Measurements from ENCODE around the gene SLC2A10. TPM values are rescaled to one million over a fixed set of nuclear protein-coding genes. Genes with fewer than 3 reads are reported as not detected.
A peak's percentile ranks its signal among the peaks of the same experiment; 100 is the strongest.

Gene SLC2A10
- total RNA-seq, 1 donor from 2014 or later, result 5.4 TPM

- DNase-seq (ENCODE audit: low read depth in 2 of 2), result no peak
Measured at GRCh38 chr20:46725186-46726165, 16.0 kb downstream of the SLC2A10 start.

DNA sequence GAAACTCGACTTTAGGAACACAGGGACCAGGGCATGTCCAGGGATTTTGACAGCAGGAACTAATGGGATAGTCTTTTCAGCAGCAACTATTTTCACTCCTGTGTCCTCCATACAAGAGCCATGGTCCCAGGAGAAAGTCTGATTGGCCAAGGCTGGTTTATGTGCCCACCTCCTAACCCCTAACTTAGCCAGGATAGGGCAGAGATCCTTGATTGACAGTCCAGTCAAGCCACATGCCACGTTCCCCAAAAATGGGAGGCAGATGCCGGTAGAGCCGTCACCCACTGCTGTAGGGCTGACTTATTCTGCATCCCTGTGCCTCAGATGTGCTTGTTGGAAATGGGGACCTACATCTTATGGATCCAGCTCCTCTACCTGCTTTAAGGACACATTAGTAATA is 22.3 kb downstream of the SLC2A10 start:
- DNase-seq (ENCODE audit: low read depth in 2 of 2), result no peak

- no peak for DNase-seq (ENCODE audit: low read depth in 2 of 2)
Measured at GRCh38 chr20:46735436-46735835, 26.0 kb downstream of the SLC2A10 start.

- DNase-seq (ENCODE audit: low read depth in 2 of 2), result no peak
Measured at GRCh38 chr20:46739431-46740213, 30.2 kb downstream of the SLC2A10 start.

GRCh38 chr20:46740214-46740609 is 30.8 kb downstream of the SLC2A10 start:
- DNase-seq (ENCODE audit: low read depth in 2 of 2), result no peak

- no peak for DNase-seq (ENCODE audit: low read depth in 2 of 2)
Measured at GRCh38 chr20:46741924-46742668, 32.6 kb downstream of the SLC2A10 start.

DNA sequence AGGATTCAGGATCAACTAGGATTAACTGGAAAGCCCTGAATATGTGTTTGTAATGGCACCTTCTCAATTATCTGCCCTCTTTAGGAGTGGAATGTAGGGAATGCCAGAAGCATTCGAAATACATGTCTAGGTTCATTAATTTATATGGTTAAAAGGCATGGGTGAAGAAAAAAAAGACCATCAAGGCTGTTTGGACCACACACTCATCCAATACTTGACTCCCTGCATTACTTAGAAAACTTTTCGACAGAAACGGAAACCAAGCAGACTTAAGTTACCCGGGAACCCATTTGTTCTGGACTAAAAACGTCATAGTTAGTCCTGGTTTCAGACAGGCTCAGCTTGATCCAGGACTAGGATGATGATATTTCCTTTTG is 33.2 kb downstream of the SLC2A10 start:
- DNase-seq (ENCODE audit: low read depth in 2 of 2), result no peak

- no peak for DNase-seq (ENCODE audit: low read depth in 2 of 2)
Measured at GRCh38 chr20:46743088-46743487, 33.6 kb downstream of the SLC2A10 start.

DNA sequence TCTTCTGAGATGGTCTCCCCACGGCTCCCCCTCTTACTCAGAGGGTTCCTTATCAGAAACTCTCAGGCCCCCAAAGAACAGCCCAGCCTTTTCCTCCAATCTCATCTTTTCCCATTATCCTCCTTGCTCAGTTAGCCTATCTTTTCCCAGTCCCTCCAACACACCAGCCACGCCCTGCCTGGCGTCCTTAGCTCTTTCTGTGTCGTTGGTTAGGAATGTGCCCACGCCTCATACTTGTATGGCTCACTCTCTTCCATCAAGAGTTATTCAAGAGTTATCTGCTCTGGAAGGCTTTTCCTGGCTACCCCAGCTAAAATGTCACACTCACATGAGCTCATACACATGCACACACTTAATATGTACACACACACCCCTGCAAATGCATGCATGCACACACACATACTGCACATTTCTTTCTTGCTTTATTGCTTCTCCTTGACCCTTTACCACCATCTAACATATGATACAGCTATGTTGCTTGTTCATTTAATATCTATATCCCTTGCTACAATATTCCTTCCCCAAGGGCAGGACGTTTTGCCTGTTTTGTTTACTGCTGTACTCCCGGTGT is 37.6 kb downstream of the SLC2A10 start:
- DNase-seq (ENCODE audit: low read depth in 2 of 2), result no peak

GRCh38 chr20:46749147-46749546 is 39.7 kb downstream of the SLC2A10 start:
- DNase-seq (ENCODE audit: low read depth in 2 of 2), result no peak

DNA sequence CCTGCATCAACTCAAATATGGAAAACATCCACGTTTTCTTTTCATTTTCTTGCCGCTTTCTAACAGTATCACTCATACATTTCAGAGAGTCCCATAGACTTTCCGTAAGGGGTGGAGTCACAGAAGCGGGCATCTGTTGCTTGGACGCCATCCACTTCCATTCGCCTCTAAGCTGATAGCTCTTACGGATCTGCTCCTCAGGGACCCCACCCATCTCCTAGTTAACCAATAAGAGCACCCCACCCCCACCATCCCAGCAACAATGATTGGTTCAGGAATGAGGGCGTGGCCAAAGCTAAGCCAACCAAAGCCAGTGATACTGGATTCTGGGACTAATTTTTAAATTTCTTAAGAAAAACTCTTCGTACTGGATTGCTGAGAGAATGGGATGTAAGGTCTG is 42.4 kb downstream of the SLC2A10 start:
- DNase-seq (ENCODE audit: low read depth in 2 of 2), result no peak

DNA sequence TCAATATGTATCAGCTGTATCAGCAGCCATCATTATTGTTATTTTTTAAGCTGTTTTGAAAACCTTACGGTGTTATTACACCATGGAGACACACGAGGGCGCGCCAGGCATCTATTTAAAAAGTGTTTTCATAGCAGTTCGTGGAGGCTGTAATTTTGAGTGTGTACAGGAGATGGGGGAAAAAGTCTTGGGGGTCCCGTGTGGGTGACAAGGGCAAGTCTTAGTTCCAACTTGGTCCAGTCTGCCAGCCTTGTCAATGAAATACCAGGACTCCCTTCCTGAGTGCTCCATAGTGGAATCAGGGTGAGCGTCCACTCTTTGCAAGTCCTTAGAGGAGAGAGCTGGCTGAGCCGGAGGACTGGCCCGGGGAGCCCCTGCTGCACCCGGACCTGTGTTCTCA is 43.3 kb downstream of the SLC2A10 start:
- DNase-seq (ENCODE audit: low read depth in 2 of 2), result peak; percentile 18 to 52

GRCh38 chr20:46755483-46756413 is 46.3 kb downstream of the SLC2A10 start:
- DNase-seq (ENCODE audit: low read depth in 2 of 2), result no peak

GRCh38 chr20:46756419-46756818 is 47.0 kb downstream of the SLC2A10 start:
- DNase-seq (ENCODE audit: low read depth in 2 of 2), result no peak

DNA sequence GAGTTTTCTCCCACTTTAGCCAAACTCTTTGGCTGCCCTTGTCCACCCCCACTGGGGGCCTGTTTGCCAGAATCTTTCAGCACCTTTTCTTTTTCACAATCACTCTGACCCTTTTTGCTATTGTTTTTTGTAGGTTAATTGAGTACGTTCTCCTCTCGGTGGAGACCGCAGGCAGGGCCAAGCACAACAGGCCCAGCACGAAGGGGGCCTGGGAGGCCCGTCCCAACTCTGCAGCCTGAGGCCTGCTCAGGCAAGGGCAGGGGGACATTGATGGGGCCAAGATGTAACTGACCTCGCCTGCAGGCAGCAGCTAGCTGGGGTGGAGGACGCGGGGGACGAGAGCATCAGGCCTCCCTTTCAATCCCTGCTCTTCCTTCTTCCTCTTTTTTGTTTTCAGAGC is 47.7 kb downstream of the SLC2A10 start:
- no peak for DNase-seq (ENCODE audit: low read depth in 2 of 2)

- DNase-seq (ENCODE audit: low read depth in 2 of 2), result peak; percentile 7 to 45
Measured at GRCh38 chr20:46757754-46758678, 48.6 kb downstream of the SLC2A10 start.

DNA sequence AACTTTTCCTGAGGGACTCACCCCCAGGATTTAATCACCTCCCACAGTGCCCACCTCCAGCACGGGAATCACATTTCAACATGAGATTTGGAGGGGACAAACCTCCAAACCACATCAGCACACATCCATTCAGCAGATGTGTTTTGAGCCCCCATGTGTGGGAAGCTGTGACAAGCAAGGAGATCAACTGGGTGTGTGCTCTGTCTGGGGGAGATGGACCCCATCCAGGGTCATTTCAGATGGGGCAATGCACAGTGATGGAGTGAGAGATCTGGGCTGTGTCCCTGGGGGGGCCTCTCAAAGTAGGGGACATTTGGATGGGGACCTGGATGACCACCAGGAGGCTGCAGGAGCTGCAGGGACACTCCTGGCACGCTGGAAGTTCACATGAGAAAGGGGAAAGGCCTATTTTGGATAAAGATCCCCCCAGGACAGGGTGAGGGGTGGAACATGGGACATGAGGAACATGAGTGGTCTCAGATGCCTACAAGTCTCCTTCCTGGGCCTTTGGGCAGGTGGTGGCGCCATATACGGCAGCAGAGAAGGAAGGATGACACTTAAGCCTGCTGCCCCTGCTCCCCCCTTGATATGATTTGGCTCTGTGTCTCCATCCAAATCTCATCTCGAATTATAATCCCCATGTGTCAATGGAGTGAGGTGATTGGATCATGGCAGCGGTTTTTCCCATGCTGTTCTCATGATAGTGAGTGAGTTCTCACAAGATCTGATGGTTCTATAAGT is 49.6 kb downstream of the SLC2A10 start:
- no peak for DNase-seq (ENCODE audit: low read depth in 2 of 2)

- DNase-seq (ENCODE audit: low read depth in 2 of 2), result no peak
Measured at GRCh38 chr20:46761566-46761965, 52.1 kb downstream of the SLC2A10 start.

DNA sequence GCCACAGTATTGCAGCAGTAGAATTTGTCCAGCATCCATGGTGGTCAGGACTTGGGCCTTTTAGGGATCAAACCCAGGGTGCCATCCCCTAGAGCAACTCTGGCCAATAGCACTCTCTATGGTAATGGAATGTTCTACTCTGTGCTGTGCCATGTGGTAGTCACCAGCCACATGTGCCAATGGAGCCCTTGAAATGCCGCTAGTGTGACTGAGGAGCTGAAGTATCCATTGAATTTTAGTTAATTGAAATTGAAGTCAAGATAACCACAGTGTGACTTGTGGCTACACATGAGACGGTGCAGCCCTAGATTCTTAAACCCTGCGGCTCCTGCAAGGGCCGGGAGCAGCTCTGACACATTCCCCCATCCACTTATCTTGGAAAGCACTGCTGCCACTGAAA is 54.6 kb downstream of the SLC2A10 start:
- DNase-seq (ENCODE audit: low read depth in 2 of 2), result no peak

All from dermis microvascular lymphatic vessel endothelial cell (primary cell).